GM23338 (cell line): ENCODE data around the gene DLG2. TPM values are rescaled to one million over a fixed set of nuclear protein-coding genes. Genes with fewer than 3 reads are reported as not detected.
A peak's percentile ranks its signal among the peaks of the same experiment; 100 is the strongest.

ENCODE experiments used
- ATAC-seq: fragments of 200-7000 bp; cut with Tn5 transposase; 3 replicates; pipeline ENCODE4 v1.9.1; 2020
- DNase-seq: peaks from one replicate; pipeline ENCODE4 v3.0.0-alpha.2; 2015; ENCODE audit warnings: low spot score
- H2AFZ ChIP-seq: fragments of 200-600 bp; sonication (generic); 2 replicates; pipeline ENCODE4 v1.8.0; 2016; ENCODE audit warnings: antibody characterized with exemption, mild to moderate bottlenecking, moderate library complexity
- H3F3A ChIP-seq: fragments of 200-600 bp; sonication (generic); replicated peaks from 2 replicates; pipeline ENCODE4 v1.8.0; 2017; ENCODE audit warnings: antibody characterized with exemption, mixed run types, low read depth
- H3K27ac ChIP-seq: fragments of 200-600 bp; sonication (generic); 2 replicates; pipeline ENCODE4 v1.6.1; 2016; ENCODE audit warnings: low read depth
- H3K27me3 ChIP-seq: fragments of 200-600 bp; sonication (generic); 2 replicates; pipeline ENCODE4 v1.8.0; 2016; ENCODE audit warnings: mild to moderate bottlenecking, mixed run types, moderate library complexity; ENCODE audit not compliant: insufficient read depth
- H3K36me3 ChIP-seq: fragments of 200-600 bp; sonication (generic); 2 replicates; pipeline ENCODE4 v1.8.0; 2016; ENCODE audit warnings: mild to moderate bottlenecking; ENCODE audit not compliant: insufficient read depth
- H3K4me1 ChIP-seq: fragments of 200-600 bp; sonication (generic); 2 replicates; pipeline ENCODE4 v1.8.0; 2016; ENCODE audit warnings: mild to moderate bottlenecking, moderate library complexity; ENCODE audit not compliant: insufficient read depth
- H3K4me2 ChIP-seq: fragments of 200-600 bp; sonication (generic); 2 replicates; pipeline ENCODE4 v1.7.1; 2017; ENCODE audit warnings: mixed run types
- H3K4me3 ChIP-seq: fragments of 200-600 bp; sonication (generic); 2 replicates; pipeline ENCODE4 v1.6.1; 2016; ENCODE audit warnings: mixed run types
- H3K79me2 ChIP-seq: fragments of 200-600 bp; sonication (generic); replicated peaks from 2 replicates; pipeline ENCODE4 v1.8.0; 2017; ENCODE audit warnings: mild to moderate bottlenecking; ENCODE audit not compliant: insufficient read depth
- H3K9me2 ChIP-seq: fragments of 200-600 bp; sonication (generic); 2 replicates; pipeline ENCODE4 v1.8.0; 2017; ENCODE audit not compliant: insufficient read depth
- H4K20me1 ChIP-seq: fragments of 200-600 bp; sonication (generic); replicated peaks from 2 replicates; pipeline ENCODE4 v1.8.0; 2017; ENCODE audit warnings: mild to moderate bottlenecking; ENCODE audit not compliant: insufficient read depth
- H3K27ac Mint-ChIP-seq: 2 replicates; pipeline ENCODE4 v1.8.0; 2020; ENCODE audit warnings: inconsistent platforms, mild to moderate bottlenecking, moderate library complexity, mixed read lengths
- H3K27me3 Mint-ChIP-seq: 3 replicates; pipeline ENCODE4 v1.8.0; 2022; ENCODE audit warnings: low read depth, mild to moderate bottlenecking, moderate library complexity, mixed read lengths, inconsistent platforms; ENCODE audit not compliant: insufficient read depth, poor library complexity
- H3K36me3 Mint-ChIP-seq: 3 replicates; pipeline ENCODE4 v1.8.0; 2021; ENCODE audit warnings: low read depth, mild to moderate bottlenecking, inconsistent platforms, moderate library complexity, mixed read lengths
- H3K4me1 Mint-ChIP-seq: 3 replicates; pipeline ENCODE4 v1.8.0; 2020; ENCODE audit warnings: mild to moderate bottlenecking, inconsistent platforms, mixed read lengths
- H3K4me3 Mint-ChIP-seq: 3 replicates; pipeline ENCODE4 v1.8.0; 2021; ENCODE audit warnings: moderate library complexity, mild to moderate bottlenecking, inconsistent platforms, mixed read lengths
- H3K9me3 Mint-ChIP-seq: 3 replicates; pipeline ENCODE4 v1.8.0; 2020; ENCODE audit warnings: moderate library complexity, mild to moderate bottlenecking, inconsistent platforms, mixed read lengths
- CREB1 ChIP-seq: fragments of 250-450 bp; sonication (Bioruptor Pico); IDR thresholded peaks from 2 replicates; pipeline ENCODE4 v1.5.0; 2020; ENCODE audit warnings: low read depth, mild to moderate bottlenecking, moderate library complexity
- CTCF ChIP-seq, 2 experiments: fragments of 200-600 bp in 1 of 2; sonication (generic) in 1 of 2; conservative IDR thresholded peaks; 2 replicates each; pipeline versions ENCODE4 v1.5.1 to v1.6.1; 2016 to 2017; ENCODE audit warnings: antibody characterized with exemption in 2 of 2, low read depth in 2 of 2, mild to moderate bottlenecking in 2 of 2, moderate library complexity in 1 of 2
- ETS1 ChIP-seq: IDR thresholded peaks from 2 replicates; pipeline ENCODE4 v1.6.1; 2016; ENCODE audit warnings: antibody characterized with exemption
- EZH2phosphoT487 ChIP-seq: fragments of 200-600 bp; sonication (generic); IDR thresholded peaks from one replicate; pipeline ENCODE4 v1.8.1; 2018; ENCODE audit warnings: antibody characterized with exemption; ENCODE audit not compliant: unreplicated experiment
- JUNB ChIP-seq: IDR thresholded peaks from one replicate; pipeline ENCODE4 v1.6.1; 2016; ENCODE audit warnings: antibody characterized with exemption; ENCODE audit not compliant: unreplicated experiment
- POLR2AphosphoS5 ChIP-seq: IDR thresholded peaks from 2 replicates; pipeline ENCODE4 v1.6.1; 2016; ENCODE audit warnings: antibody characterized with exemption, low read depth
- STAT1 ChIP-seq: IDR thresholded peaks from one replicate; pipeline ENCODE4 v1.6.1; 2016; ENCODE audit warnings: antibody characterized with exemption; ENCODE audit not compliant: unreplicated experiment
- ZNF114 ChIP-seq: fragments of 250-450 bp; sonication (Bioruptor Pico); IDR thresholded peaks from 2 replicates; pipeline ENCODE4 v1.5.0; 2020; ENCODE audit warnings: mild to moderate bottlenecking, moderate library complexity
- ZNF331 ChIP-seq: fragments of 250-450 bp; sonication (Bioruptor Pico); IDR thresholded peaks from 2 replicates; pipeline ENCODE4 v1.5.0; 2020; ENCODE audit warnings: low read depth, mild to moderate bottlenecking, moderate library complexity
- polyA plus RNA-seq: library from polyadenylated mRNA; unstranded; fragments of >200 nt; fragmentation: Nextera tagmentation; extraction: Ambion mirVana; gene quantifications from 2 replicates; pipeline ENCODE4 v1.2.1, GENCODE V29; 2016
- total RNA-seq: library from RNA; depleted of rRNA; stranded (reverse); fragments of >200 nt; shearing (Covaris generic); gene quantifications from 2 replicates; pipeline ENCODE4 v1.2.3, GENCODE V29; 2014
- TF ChIP-seq, protein P1 (sequence below): IDR thresholded peaks from one replicate; pipeline ENCODE4 v1.6.1; 2018; ENCODE audit warnings: antibody characterized with exemption; ENCODE audit not compliant: unreplicated experiment

Gene DLG2
- total and polyA plus RNA-seq, 2 experiments from 2014 or later = 19.8 to 21.5 TPM

DNA sequence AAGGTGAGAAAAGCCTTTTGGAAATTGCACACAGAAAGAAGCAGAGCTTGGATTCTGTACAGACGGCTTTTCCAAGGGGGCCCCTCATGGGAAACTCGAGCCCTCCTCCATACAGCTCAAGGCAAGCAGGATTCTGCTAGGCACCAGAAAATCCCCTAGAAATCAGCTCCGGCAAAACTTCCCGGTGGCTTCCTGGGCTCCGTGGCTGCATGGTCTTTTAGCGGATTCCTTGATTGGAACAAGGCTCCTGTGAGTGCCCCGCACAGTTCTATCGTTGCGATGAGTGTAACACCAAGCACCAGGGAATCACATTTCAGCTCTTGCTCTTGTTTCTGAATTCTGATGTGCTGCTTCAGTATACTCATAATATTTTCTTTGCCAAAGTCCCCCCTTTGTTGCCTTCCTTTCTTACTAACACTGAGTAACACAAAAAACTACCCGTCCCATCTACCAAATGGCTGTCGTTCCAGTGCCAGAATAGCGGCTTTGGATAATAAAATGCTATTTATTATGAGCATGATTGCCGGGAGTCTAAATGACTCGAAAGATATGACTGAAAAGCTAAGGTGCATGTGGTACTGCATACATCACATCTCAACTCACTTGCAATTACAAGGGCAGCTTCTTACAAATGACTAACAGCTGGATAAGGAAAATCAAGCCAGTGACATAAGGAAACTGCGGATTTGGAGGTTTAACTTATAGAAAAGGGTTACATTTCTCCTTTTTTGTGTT, 494.1 kb downstream of the DLG2 start:
- Histone ChIP-seq H2AFZ (peak overlapping the region; percentile 86), H3K79me2 (no peaks in the 10 kb centered on the region), H3K9me2 (no peaks in the 10 kb centered on the region), H4K20me1 (no peaks in the 10 kb centered on the region), H3K27me3 (no peaks in the 10 kb centered on the region), H3K4me3 (no peak overlapping the region), H3K27ac (0 out of 2 replicates have a peak overlapping the region, but pooled peaks have one; percentile 3), H3K4me1 (peaks cover 16% of the 10 kb centered on the region), H3K4me2 (peak overlapping the region; percentile 31; the same call in 1 of the 2 replicates), H3K36me3 (no peaks in the 10 kb centered on the region), H3F3A (no peaks in the 10 kb centered on the region)
- TF ChIP-seq STAT1 = no peak
- no peak for TF ChIP-seq ETS1
- Mint-ChIP-seq H3K9me3 (no peaks in the 10 kb centered on the region), H3K27me3 (no peaks in the 10 kb centered on the region), H3K27ac (no peak overlapping the region), H3K4me1 (peaks cover 16% of the 10 kb centered on the region), H3K4me3 (no peak overlapping the region), H3K36me3 (no peaks in the 10 kb centered on the region)
- ATAC-seq = peak; percentile 88
- peak; percentile 48 for DNase-seq

DNA sequence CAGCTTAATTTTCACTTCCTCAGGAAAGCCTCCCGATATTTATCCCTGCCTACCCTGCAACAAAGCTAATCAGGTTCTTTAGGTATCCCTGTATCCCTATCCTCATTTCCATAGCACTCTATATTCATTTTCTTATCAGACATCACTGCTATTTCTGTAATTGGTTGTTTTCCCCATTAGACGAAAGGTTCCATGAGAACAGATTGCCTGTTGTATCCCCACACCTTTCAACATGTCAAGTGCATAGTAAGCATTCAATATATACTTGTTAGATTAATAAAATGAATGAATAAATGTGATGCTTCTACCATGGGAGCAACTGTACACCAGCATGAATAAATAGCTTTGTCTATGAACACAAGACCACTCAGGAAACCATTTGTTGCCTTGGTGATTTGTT, 499.8 kb downstream of the DLG2 start:
- Mint-ChIP-seq H3K9me3 (no peaks in the 10 kb centered on the region), H3K4me3 (no peak overlapping the region), H3K4me1 (peaks cover 2% of the 10 kb centered on the region), H3K36me3 (no peaks in the 10 kb centered on the region), H3K27ac (no peak overlapping the region), H3K27me3 (no peaks in the 10 kb centered on the region)
- H2AFZ ChIP-seq = no peak overlapping the region
- H3K4me1 ChIP-seq = no peaks in the 10 kb centered on the region
- H3K36me3 ChIP-seq = no peaks in the 10 kb centered on the region
- H3K9me2 ChIP-seq = no peaks in the 10 kb centered on the region
- H3K27me3 ChIP-seq = no peaks in the 10 kb centered on the region
- DNase-seq = no peak
- H3K4me2 ChIP-seq = no peak overlapping the region
- no peaks in the 10 kb centered on the region for H4K20me1 ChIP-seq
- no peak overlapping the region for H3K4me3 ChIP-seq
- TF ChIP-seq ZNF331 = no peak
- no peak for TF ChIP-seq EZH2phosphoT487
- TF ChIP-seq, protein P1, sequence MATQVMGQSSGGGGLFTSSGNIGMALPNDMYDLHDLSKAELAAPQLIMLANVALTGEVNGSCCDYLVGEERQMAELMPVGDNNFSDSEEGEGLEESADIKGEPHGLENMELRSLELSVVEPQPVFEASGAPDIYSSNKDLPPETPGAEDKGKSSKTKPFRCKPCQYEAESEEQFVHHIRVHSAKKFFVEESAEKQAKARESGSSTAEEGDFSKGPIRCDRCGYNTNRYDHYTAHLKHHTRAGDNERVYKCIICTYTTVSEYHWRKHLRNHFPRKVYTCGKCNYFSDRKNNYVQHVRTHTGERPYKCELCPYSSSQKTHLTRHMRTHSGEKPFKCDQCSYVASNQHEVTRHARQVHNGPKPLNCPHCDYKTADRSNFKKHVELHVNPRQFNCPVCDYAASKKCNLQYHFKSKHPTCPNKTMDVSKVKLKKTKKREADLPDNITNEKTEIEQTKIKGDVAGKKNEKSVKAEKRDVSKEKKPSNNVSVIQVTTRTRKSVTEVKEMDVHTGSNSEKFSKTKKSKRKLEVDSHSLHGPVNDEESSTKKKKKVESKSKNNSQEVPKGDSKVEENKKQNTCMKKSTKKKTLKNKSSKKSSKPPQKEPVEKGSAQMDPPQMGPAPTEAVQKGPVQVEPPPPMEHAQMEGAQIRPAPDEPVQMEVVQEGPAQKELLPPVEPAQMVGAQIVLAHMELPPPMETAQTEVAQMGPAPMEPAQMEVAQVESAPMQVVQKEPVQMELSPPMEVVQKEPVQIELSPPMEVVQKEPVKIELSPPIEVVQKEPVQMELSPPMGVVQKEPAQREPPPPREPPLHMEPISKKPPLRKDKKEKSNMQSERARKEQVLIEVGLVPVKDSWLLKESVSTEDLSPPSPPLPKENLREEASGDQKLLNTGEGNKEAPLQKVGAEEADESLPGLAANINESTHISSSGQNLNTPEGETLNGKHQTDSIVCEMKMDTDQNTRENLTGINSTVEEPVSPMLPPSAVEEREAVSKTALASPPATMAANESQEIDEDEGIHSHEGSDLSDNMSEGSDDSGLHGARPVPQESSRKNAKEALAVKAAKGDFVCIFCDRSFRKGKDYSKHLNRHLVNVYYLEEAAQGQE = no peak
- TF ChIP-seq ZNF114 (CRISPR knock-in tag) = no peak
- TF ChIP-seq CTCF (conservative IDR thresholded peaks at IDR 0.05; ENCODE audit: low read depth in 2 of 2) = no peak
- no peak for TF ChIP-seq CREB1 (CRISPR knock-in tag)
- TF ChIP-seq JUNB = no peak
- no peak for TF ChIP-seq POLR2AphosphoS5
- TF ChIP-seq ETS1 = no peak
- no peaks in the 10 kb centered on the region for H3K79me2 ChIP-seq
- H3F3A ChIP-seq = no peaks in the 10 kb centered on the region
- H3K27ac ChIP-seq = no peak overlapping the region
- no peak for ATAC-seq
